Body of pancreas (tissue), 4 donors: Measurements from ENCODE around the gene RPH3AL.

Experiments used
- POLR2A ChIP-seq, 3 donors: fragments of 450-650 bp; IDR thresholded peaks; one replicate each; pipeline ENCODE4 v1.6.1; 2016; ENCODE audit warnings: antibody characterized with exemption in 3 of 3, mild to moderate bottlenecking in 2 of 3
- TF ChIP-seq, protein P1 (sequence below), 7 experiments: fragments of 450-650 bp in 4 of 7; fragments of 200-600 bp in 3 of 7; sonication (generic) in 3 of 7; IDR thresholded peaks; one replicate each; pipeline ENCODE4 v1.5.1; 2016 to 2019; ENCODE audit warnings: antibody characterized with exemption in 7 of 7

DNA sequence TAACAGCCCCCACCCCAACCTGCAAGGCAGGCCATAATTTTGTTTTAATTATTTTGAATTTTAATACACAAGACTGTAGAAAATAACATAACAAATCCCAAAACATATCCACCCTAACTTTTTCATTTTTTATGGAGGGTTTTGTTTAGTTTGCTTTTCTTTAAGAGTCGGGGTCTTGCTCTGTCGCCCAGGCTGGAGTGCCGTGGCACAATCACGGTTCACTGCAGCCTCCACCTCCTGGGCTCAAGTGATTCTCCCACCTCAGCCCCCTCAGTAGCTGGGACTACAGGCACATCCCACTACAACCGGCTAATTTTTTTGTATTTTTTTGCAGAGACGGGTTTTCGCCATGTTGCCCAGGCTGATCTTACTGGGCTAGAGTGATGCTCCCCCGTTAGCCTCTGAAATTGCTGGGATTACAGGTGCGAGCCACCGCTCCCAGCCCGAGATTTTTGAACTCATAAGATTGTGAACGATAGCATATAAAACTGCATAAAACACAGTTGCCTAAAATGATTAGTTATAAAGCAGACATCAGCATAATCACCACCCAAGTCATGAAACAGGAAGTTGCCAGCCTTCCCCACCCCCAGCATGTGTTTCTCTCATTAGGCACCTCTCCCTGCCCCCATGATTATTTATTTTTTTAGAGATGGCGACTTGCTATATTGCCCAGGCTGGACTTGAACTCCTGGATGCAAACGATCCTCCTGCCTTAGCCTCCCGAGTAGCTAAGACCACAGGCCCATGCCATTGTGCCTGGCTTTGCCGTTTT lies 157.6 kb downstream of the RPH3AL start:
- TF ChIP-seq, protein P1, sequence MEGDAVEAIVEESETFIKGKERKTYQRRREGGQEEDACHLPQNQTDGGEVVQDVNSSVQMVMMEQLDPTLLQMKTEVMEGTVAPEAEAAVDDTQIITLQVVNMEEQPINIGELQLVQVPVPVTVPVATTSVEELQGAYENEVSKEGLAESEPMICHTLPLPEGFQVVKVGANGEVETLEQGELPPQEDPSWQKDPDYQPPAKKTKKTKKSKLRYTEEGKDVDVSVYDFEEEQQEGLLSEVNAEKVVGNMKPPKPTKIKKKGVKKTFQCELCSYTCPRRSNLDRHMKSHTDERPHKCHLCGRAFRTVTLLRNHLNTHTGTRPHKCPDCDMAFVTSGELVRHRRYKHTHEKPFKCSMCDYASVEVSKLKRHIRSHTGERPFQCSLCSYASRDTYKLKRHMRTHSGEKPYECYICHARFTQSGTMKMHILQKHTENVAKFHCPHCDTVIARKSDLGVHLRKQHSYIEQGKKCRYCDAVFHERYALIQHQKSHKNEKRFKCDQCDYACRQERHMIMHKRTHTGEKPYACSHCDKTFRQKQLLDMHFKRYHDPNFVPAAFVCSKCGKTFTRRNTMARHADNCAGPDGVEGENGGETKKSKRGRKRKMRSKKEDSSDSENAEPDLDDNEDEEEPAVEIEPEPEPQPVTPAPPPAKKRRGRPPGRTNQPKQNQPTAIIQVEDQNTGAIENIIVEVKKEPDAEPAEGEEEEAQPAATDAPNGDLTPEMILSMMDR (IDR thresholded peaks at IDR 0.05) = no peak
- no peak for TF ChIP-seq POLR2A (IDR thresholded peaks at IDR 0.05)
